Caco-2 (cell line): ENCODE measurements around the gene HDHD5. TPM values are rescaled to one million over a fixed set of nuclear protein-coding genes. Genes with fewer than 3 reads are reported as not detected.

ENCODE experiments used
- BruUV-seq: library from RNA; stranded (reverse); fragments of 400-500 nt; replicated peaks from 2 replicates; lab custom pipeline; 2021; lab: Mats Ljungman, UMichigan
- CTCF ChIA-PET: fragments of 300-600 bp; sonication (Branson Sonifier 250); formaldehyde crosslinking; loops from one replicate; lab custom pipeline; 2022; ENCODE audit warnings: antibody characterized with exemption; lab: Charles Lee
- POLR2A ChIA-PET: fragments of 300-600 bp; sonication (Branson Sonifier 250); formaldehyde crosslinking; loops from one replicate; lab custom pipeline; 2022; ENCODE audit warnings: antibody characterized with exemption; lab: Charles Lee
- DNase-seq, 2 experiments: peaks; one replicate each; pipeline versions ENCODE4 v3.0.0 to v3.0.0-alpha.2; 2020 to 2022
- H3K27me3 ChIP-seq: replicated peaks from 2 replicates; pipeline ENCODE4 v1.6.0; 2011; ENCODE audit warnings: low read length; ENCODE audit not compliant: control insufficient read depth, insufficient read depth
- H3K36me3 ChIP-seq: 2 replicates; pipeline ENCODE4 v1.5.1; 2011; ENCODE audit warnings: low read length; ENCODE audit not compliant: control insufficient read depth, insufficient read depth
- H3K4me1 ChIP-seq: fragments of 250-450 bp; sonication (Bioruptor Pico); 2 replicates; pipeline ENCODE4 v1.5.1; 2020; ENCODE audit warnings: mild to moderate bottlenecking
- H3K4me3 ChIP-seq: 2 replicates; pipeline ENCODE4 v1.5.1; 2011; ENCODE audit warnings: low read depth, mild to moderate bottlenecking, control low read depth, low read length
- H3K9me3 ChIP-seq: fragments of 250-450 bp; sonication (Bioruptor Pico); 2 replicates; pipeline ENCODE4 v1.5.1; 2020; ENCODE audit warnings: mild to moderate bottlenecking, moderate library complexity
- H3K27ac Mint-ChIP-seq: one replicate; pipeline ENCODE4 v1.8.0; 2022; ENCODE audit warnings: mixed read lengths; ENCODE audit not compliant: unreplicated experiment
- H3K27me3 Mint-ChIP-seq: one replicate; pipeline ENCODE4 v1.8.0; 2022; ENCODE audit warnings: mixed read lengths; ENCODE audit not compliant: insufficient read depth, unreplicated experiment
- H3K36me3 Mint-ChIP-seq: one replicate; pipeline ENCODE4 v1.8.0; 2022; ENCODE audit warnings: mild to moderate bottlenecking, mixed read lengths; ENCODE audit not compliant: insufficient read depth, unreplicated experiment
- H3K4me1 Mint-ChIP-seq: one replicate; pipeline ENCODE4 v1.8.0; 2022; ENCODE audit warnings: low read depth, mixed read lengths; ENCODE audit not compliant: unreplicated experiment
- H3K4me3 Mint-ChIP-seq: one replicate; pipeline ENCODE4 v1.8.0; 2022; ENCODE audit warnings: mild to moderate bottlenecking, moderate library complexity, mixed read lengths; ENCODE audit not compliant: unreplicated experiment
- H3K9me3 Mint-ChIP-seq: one replicate; pipeline ENCODE4 v1.8.0; 2022; ENCODE audit warnings: mixed read lengths; ENCODE audit not compliant: unreplicated experiment
- intact Hi-C: fragments of 100-400 bp; cut with micrococcal nuclease; formaldehyde crosslinking; loops from one replicate; pipeline ENCODE4 v1.10.0; 2022; ENCODE audit not compliant: unreplicated experiment
- total RNA-seq: library from RNA; stranded (reverse); gene quantifications from 2 replicates; pipeline ENCODE4 v1.2.3, GENCODE V29; 2022
- TF ChIP-seq, protein P1 (sequence below), 2 experiments: fragments of 200-600 bp in 1 of 2; IDR thresholded peaks; 1 replicate in 1 of 2; 2 replicates in 1 of 2; pipeline versions ENCODE4 v1.5.1 to v1.8.0; 2011 to 2022; ENCODE audit warnings: antibody characterized with exemption in 1 of 2, control low read depth in 1 of 2, inconsistent platforms in 1 of 2, low read depth in 1 of 2, low read length in 1 of 2, mild to moderate bottlenecking in 1 of 2, moderate library complexity in 1 of 2; ENCODE audit not compliant: insufficient read depth in 1 of 2, severe bottlenecking in 1 of 2, unreplicated experiment in 1 of 2

The HDHD5 gene
- total RNA-seq, 1 experiment from 2014 or later = 57.0 TPM

DNA sequence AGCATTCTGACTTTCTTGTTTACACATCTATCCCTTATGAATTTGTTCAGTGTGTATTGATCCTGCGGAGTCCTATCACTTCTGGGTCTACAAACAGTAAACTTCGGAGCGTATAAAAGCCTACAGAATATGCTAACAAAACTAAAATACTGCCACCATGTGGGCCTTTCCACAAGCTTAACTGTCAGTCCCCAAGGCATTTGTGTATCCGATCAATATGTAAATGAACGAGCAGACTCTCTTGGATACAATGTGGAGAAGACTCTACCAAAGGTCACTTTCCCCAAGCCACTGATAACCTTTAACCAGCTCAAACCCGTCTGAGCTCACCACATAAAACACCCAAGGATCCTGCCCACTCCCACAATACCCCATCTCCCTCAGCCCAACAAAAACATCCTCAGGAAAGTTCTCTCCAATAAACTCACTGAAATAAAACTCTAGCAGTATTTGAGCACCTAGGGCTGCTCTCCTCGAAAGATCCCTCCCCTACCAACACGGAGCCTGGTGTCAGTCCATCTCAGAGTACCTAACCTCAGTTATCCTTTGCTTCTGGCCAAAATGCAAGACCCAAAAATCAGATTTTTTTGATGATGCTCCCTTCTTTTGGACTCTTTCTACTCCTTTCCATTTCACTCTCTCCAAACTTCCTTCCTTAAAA lies 42.3 kb upstream of the HDHD5 start:
- Mint-ChIP-seq H3K9me3 (no peaks in the 10 kb centered on the region), H3K27me3 (peaks cover 3% of the 10 kb centered on the region), H3K4me1 (peaks cover 7% of the 10 kb centered on the region), H3K27ac (no peak overlapping the region), H3K36me3 (no peaks in the 10 kb centered on the region), H3K4me3 (no peak overlapping the region)
- TF ChIP-seq, protein P1, sequence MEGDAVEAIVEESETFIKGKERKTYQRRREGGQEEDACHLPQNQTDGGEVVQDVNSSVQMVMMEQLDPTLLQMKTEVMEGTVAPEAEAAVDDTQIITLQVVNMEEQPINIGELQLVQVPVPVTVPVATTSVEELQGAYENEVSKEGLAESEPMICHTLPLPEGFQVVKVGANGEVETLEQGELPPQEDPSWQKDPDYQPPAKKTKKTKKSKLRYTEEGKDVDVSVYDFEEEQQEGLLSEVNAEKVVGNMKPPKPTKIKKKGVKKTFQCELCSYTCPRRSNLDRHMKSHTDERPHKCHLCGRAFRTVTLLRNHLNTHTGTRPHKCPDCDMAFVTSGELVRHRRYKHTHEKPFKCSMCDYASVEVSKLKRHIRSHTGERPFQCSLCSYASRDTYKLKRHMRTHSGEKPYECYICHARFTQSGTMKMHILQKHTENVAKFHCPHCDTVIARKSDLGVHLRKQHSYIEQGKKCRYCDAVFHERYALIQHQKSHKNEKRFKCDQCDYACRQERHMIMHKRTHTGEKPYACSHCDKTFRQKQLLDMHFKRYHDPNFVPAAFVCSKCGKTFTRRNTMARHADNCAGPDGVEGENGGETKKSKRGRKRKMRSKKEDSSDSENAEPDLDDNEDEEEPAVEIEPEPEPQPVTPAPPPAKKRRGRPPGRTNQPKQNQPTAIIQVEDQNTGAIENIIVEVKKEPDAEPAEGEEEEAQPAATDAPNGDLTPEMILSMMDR (IDR thresholded peaks at IDR 0.05; ENCODE audit: insufficient read depth in 1 of 2, low read depth in 1 of 2, low read length in 1 of 2, severe bottlenecking in 1 of 2, unreplicated experiment in 1 of 2) = peak in 1 of 2 experiments; percentile 30
- no peaks in the 10 kb centered on the region for H3K9me3 ChIP-seq
- no peaks in the 10 kb centered on the region for H3K4me1 ChIP-seq
- peak in 1 of 2 experiments; percentile 12 for DNase-seq
- POLR2A ChIA-PET = no interaction called here
- no peaks in the 10 kb centered on the region; the same call in 1 of the 2 replicates for H3K27me3 ChIP-seq
- intact Hi-C loops = no loop called here
- H3K4me3 ChIP-seq = no peak overlapping the region
- no TSS peak for BruUV-seq
- no peaks in the 10 kb centered on the region for H3K36me3 ChIP-seq
- CTCF ChIA-PET = interaction anchor here (0.6 to 1.8 kb wide), 3 partner anchors 9 to 300 kb away, joined by 5 to 12 read pairs (median 5); no protein-coding TSS in a partner anchor

DNA sequence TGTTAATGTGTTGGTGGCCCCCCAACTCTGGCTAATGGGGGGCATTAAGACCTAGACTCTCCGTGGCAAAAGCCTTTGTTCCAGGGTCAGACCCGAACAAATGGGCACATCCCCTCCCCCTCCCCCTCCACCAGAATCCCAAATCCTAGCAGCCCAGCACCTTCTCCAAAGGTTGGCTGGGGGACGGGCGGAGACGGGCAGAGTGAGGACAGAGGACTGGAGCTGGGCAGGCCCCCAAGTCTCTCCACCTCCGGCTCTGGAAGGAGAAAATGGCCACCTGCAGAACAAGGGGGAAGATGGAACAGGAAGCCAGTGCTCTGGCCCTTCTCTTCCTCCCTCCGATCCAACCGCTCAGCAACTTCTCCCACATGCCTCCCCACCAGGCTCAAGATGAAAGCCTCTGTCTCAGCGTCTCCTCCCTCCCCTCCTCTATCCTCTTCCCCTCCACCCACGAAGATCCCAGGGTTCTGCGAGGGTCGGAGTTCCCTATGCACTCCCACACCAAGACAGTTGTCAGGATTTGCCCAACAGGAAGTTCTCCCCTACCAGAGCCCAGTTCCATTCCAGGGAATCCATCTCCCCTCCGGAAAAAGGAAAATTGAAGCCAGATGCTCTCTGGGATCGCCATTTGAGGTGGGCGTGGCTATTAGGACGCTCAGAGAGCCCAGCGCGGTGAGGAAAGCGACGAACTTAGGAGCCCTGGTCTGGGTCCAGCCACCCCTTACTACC lies 40.1 kb upstream of the HDHD5 start:
- intact Hi-C loops = no loop called here
- H3K36me3 Mint-ChIP-seq = no peaks in the 10 kb centered on the region
- Histone ChIP-seq H3K27me3 (no peaks in the 10 kb centered on the region; the same call in 1 of the 2 replicates), H3K9me3 (no peaks in the 10 kb centered on the region), H3K4me1 (no peaks in the 10 kb centered on the region), H3K4me3 (no peak overlapping the region), H3K36me3 (no peaks in the 10 kb centered on the region)
- H3K27ac Mint-ChIP-seq = no peak overlapping the region
- ChIA-PET POLR2A (no interaction called here), CTCF (no interaction called here)
- H3K4me1 Mint-ChIP-seq = peaks cover 7% of the 10 kb centered on the region
- no peak for DNase-seq
- peaks cover 6% of the 10 kb centered on the region for H3K27me3 Mint-ChIP-seq
- H3K9me3 Mint-ChIP-seq = no peaks in the 10 kb centered on the region
- no TSS peak for BruUV-seq
- no peak overlapping the region for H3K4me3 Mint-ChIP-seq
- TF ChIP-seq, protein P1 (IDR thresholded peaks at IDR 0.05; ENCODE audit: insufficient read depth in 1 of 2, low read depth in 1 of 2, low read length in 1 of 2, severe bottlenecking in 1 of 2, unreplicated experiment in 1 of 2) = no peak

DNA sequence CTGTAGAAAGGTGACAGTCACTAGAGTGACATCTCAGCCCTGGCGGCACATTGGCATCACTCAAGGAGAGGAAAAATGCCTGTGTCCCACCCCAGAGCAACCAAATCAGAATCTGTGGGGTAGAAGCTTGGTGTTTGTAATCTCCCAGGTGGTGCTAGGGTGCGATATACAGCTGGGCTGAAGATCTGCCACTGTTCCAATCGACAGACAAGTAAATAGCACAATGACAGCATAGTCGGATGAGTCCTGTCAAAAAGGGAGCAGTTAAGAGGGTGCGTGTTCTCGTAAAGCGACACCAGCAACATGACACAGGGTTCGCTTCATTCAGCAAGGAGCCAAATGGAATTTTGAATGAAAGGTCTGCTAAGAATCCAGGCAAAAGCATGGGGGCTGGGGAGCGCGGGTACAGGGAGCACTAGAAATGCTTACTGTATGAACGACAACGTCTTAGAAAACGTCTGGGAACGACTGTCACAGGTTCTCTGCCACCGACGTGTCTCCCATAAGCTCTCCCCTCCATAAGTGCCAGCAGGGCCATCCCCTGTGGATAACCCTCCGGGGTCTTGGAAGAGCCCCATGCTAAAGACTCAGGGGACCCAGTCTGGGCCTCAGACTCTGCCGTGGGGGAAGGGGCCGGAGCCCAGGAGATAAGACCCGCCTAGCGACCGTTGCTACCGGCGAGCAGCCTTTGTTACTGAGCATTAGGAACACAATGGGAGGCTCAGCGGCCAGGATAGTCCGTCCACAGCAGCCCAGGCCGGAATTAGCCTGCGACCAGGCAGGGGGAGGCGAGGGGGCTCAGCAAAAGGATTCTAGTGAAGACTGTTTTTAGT lies 39.3 kb upstream of the HDHD5 start:
- no peak for DNase-seq
- H3K4me1 Mint-ChIP-seq = peaks cover 7% of the 10 kb centered on the region
- no peak overlapping the region for H3K27ac Mint-ChIP-seq
- Histone ChIP-seq H3K4me1 (no peaks in the 10 kb centered on the region), H3K4me3 (no peak overlapping the region), H3K9me3 (no peaks in the 10 kb centered on the region), H3K27me3 (no peaks in the 10 kb centered on the region), H3K36me3 (no peaks in the 10 kb centered on the region)
- no TSS peak for BruUV-seq
- peaks cover 6% of the 10 kb centered on the region for H3K27me3 Mint-ChIP-seq
- TF ChIP-seq, protein P1 (IDR thresholded peaks at IDR 0.05; ENCODE audit: insufficient read depth in 1 of 2, low read depth in 1 of 2, low read length in 1 of 2, severe bottlenecking in 1 of 2, unreplicated experiment in 1 of 2) = no peak
- no peak overlapping the region for H3K4me3 Mint-ChIP-seq
- POLR2A ChIA-PET = no interaction called here
- H3K36me3 Mint-ChIP-seq = no peaks in the 10 kb centered on the region
- CTCF ChIA-PET = interaction anchor here (0.7 kb wide), 1 partner anchor 26 kb away, joined by 3 read pairs; no protein-coding TSS in a partner anchor
- intact Hi-C loops = no loop called here
- no peaks in the 10 kb centered on the region for H3K9me3 Mint-ChIP-seq
